Heart right ventricle (tissue), 16 donors: ENCODE results near the gene RFTN1. TPM values are rescaled to one million over a fixed set of nuclear protein-coding genes. Genes with fewer than 3 reads are reported as not detected.

Experiments used
- ATAC-seq, 8 donors: fragments of 200-7000 bp; cut with Tn5 transposase; one replicate each; pipeline ENCODE4 v1.9.1; 2020; ENCODE audit warnings: mild to moderate bottlenecking in 8 of 8, moderate library complexity in 8 of 8, moderate number of reproducible peaks in 1 of 8
- DNase-seq, 2 donors: peaks; one replicate each; pipeline ENCODE4 v3.0.0-alpha.2; 2020
- H3K27ac ChIP-seq, 10 donors: fragments of 200-600 bp; sonication (generic) in 2 of 10; one replicate each; pipeline versions ENCODE4 v1.5.0 to v1.8.0; 2020 to 2022; ENCODE audit warnings: mild to moderate bottlenecking in 3 of 10
- H3K27me3 ChIP-seq, 7 donors: fragments of 200-600 bp; one replicate each; pipeline ENCODE4 v1.8.0; 2021 to 2022; ENCODE audit warnings: mild to moderate bottlenecking in 2 of 7
- H3K36me3 ChIP-seq, 9 donors: fragments of 200-600 bp; sonication (generic) in 1 of 9; one replicate each; pipeline versions ENCODE4 v1.5.0 to v1.8.0; 2020 to 2022; ENCODE audit warnings: mild to moderate bottlenecking in 2 of 9
- H3K4me1 ChIP-seq, 9 donors: fragments of 200-600 bp; sonication (generic) in 1 of 9; one replicate each; pipeline versions ENCODE4 v1.5.0 to v1.8.0; 2020 to 2022; ENCODE audit warnings: mild to moderate bottlenecking in 4 of 9
- H3K4me3 ChIP-seq, 10 donors: fragments of 200-600 bp; sonication (generic) in 2 of 10; one replicate each; pipeline versions ENCODE4 v1.5.0 to v1.8.0; 2020 to 2022; ENCODE audit warnings: mild to moderate bottlenecking in 7 of 10, moderate library complexity in 2 of 10
- H3K9me3 ChIP-seq, 11 donors: fragments of 200-600 bp in 10 of 11; sonication (generic) in 2 of 11; one replicate each; pipeline versions ENCODE4 v1.5.0 to v1.8.0; 2013 to 2022; ENCODE audit warnings: mild to moderate bottlenecking in 2 of 11, control low read depth in 1 of 11, moderate library complexity in 1 of 11
- WGBS, 2 donors: extraction: QIAGEN DNeasy Blood & Tissue Kit; methylation state at CpG; one replicate each; pipeline ENCODE4 v1.1.7; 2013; ENCODE audit warnings: inconsistent platforms in 1 of 2; 5-methylcytosine and 5-hydroxymethylcytosine counted together
- intact Hi-C, 10 donors: fragments of 100-400 bp; cut with DNase I; formaldehyde crosslinking; loops; one replicate each; pipeline versions ENCODE4 v1.11.1 to v1.14.2; 2022
- polyA plus RNA-seq, 2 donors: library from polyadenylated mRNA; stranded (reverse); fragments of 200-250 nt; gene quantifications; one replicate each; pipeline ENCODE4 v1.2.3, GENCODE V29; 2013
- total RNA-seq, 10 donors: library from RNA; stranded (reverse); fragmentation: NEBNext Ultra II Directional in 3 of 10; extraction: Animal tissue kit (Norgen Biotek cat#: 25700) in 3 of 10; gene quantifications; one replicate each; pipeline versions ENCODE4 v1.2.1 to v1.2.4, GENCODE V29; 2021 to 2023
- TF ChIP-seq, protein P1 (sequence below), 9 donors: fragments of 200-600 bp; sonication (generic) in 2 of 9; IDR thresholded peaks; one replicate each; pipeline versions ENCODE4 v1.5.0 to v1.8.0; 2021 to 2022; ENCODE audit warnings: antibody characterized with exemption in 9 of 9, mild to moderate bottlenecking in 5 of 9, moderate library complexity in 1 of 9
- donor health status: Arrhythmogenic right ventricular cardiomyopathy.
- donor health status: ischemic (EF 13 %, LVEDD 7.1; RV severe dilation, severe dysfunction).
- donor health status: healthy with polysubstance abuse.
- donor health status: DM: no; HTN: yes; CAD: no.
- donor health status: DM: no; HTN: no; CAD: no.
- donor health status: ischemic (EF 25% LVEDD 6.9; RV normal size, moderate dysfunction).
- donor health status: ischemic (EF 25% LVEDD 5.7; RV mildly dilated, moderate dysfunction).
- donor health status: healthy.
- donor health status: DM: yes; HTN: yes; CAD: no.
- donor health status: Ischemic cardiomyopathy.
- donor health status: ischemic (EF 35%, LVEDD 5.7; RV mildly dilated, moderate dysfunction).
- donor health status: nonischemic (EF 11% LVEDD 7.7; RV severe dilation, severe dysfunction).
- donor health status: DM: yes; HTN: yes; CAD: no.
- donor health status: PGD.
- donor health status: ischemic (EF 29% LVEDD 5.4; RV normal size, mild dysfunction).
- donor health status: nonischemic (EF 23%, LVEDD 6.1; RV moderate dilation, normal function).

The RFTN1 gene
- total and polyA plus RNA-seq, 12 donors = 17.4 to 32.2 (median 24.0) TPM

- H3K36me3 ChIP-seq = peaks cover 0 to 32% (median 0%) of the 10 kb centered on the region in 9 donors
- no peaks in the 10 kb centered on the region for H3K27me3 ChIP-seq
- peaks cover 26 to 72% (median 64%) of the 10 kb centered on the region in 9 donors for H3K4me1 ChIP-seq
- TF ChIP-seq, protein P1, sequence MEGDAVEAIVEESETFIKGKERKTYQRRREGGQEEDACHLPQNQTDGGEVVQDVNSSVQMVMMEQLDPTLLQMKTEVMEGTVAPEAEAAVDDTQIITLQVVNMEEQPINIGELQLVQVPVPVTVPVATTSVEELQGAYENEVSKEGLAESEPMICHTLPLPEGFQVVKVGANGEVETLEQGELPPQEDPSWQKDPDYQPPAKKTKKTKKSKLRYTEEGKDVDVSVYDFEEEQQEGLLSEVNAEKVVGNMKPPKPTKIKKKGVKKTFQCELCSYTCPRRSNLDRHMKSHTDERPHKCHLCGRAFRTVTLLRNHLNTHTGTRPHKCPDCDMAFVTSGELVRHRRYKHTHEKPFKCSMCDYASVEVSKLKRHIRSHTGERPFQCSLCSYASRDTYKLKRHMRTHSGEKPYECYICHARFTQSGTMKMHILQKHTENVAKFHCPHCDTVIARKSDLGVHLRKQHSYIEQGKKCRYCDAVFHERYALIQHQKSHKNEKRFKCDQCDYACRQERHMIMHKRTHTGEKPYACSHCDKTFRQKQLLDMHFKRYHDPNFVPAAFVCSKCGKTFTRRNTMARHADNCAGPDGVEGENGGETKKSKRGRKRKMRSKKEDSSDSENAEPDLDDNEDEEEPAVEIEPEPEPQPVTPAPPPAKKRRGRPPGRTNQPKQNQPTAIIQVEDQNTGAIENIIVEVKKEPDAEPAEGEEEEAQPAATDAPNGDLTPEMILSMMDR (IDR thresholded peaks at IDR 0.05) = no peak
- DNase-seq = no peak
- intact Hi-C loops = loop anchor here in 6 of 10 donors (5.0 kb wide), 4 partner anchors 230 to 265 kb away; no protein-coding TSS in a partner anchor
- peak overlapping the region in 2 of 10 donors; percentile 15 to 39 for H3K4me3 ChIP-seq
- 44 to 49% methylated on average over 6 of the region's 6 CpGs for WGBS, 2 donors
- ATAC-seq = peak in 6 of 8 donors; percentile 18 to 74 (median 45)
- peak overlapping the region; percentile 41 to 88 (median 70) for H3K27ac ChIP-seq
- no peaks in the 10 kb centered on the region for H3K9me3 ChIP-seq
These were observed 226.6 kb downstream of the RFTN1 start for GRCh38 chr3:16286751-16287543.

- Histone ChIP-seq H3K4me1 (peaks cover 26 to 66% (median 61%) of the 10 kb centered on the region in 9 donors), H3K4me3 (peak overlapping the region in 1 of 10 donors; percentile 39), H3K36me3 (peaks cover 0 to 38% (median 0%) of the 10 kb centered on the region in 9 donors), H3K27ac (peak overlapping the region; percentile 41 to 88 (median 70)), H3K9me3 (no peaks in the 10 kb centered on the region), H3K27me3 (no peaks in the 10 kb centered on the region)
- DNase-seq = no peak
- intact Hi-C loops = loop anchor here in 6 of 10 donors (5.0 kb wide), 4 partner anchors 231 to 266 kb away; no protein-coding TSS in a partner anchor
- WGBS, 2 donors = 90 to 94% methylated on average over 3 of the region's 3 CpGs
- peak in 1 of 8 donors; percentile 21 for ATAC-seq
- TF ChIP-seq, protein P1 (IDR thresholded peaks at IDR 0.05) = no peak
These were observed 227.3 kb downstream of the RFTN1 start for GRCh38 chr3:16286161-16286560.

DNA sequence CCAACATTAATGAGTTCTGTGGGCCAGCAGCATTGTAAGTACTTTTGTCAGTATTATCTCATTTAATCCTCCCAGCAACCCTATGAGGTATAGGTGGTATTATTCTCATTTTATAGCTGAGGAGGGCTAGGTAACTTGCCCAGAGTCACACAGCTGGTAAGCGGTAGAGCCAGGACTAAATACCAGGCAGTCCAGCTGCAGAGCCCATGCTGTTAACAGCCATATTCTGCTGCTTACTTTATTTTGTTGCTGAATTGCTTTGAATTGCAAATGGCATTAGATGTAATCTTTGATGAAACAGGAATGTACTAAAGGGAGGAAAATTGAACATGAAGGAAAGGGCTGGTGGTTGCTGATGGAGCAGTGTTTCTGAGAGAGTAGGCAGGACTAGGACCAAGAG lies 228.9 kb downstream of the RFTN1 start:
- WGBS, 2 donors = 98 to 100% methylated on average over 1 of the region's 1 CpG
- Histone ChIP-seq H3K4me1 (peaks cover 22 to 57% (median 47%) of the 10 kb centered on the region in 9 donors), H3K4me3 (no peak overlapping the region), H3K27ac (peak overlapping the region in 1 of 10 donors; percentile 88), H3K9me3 (no peaks in the 10 kb centered on the region), H3K27me3 (no peaks in the 10 kb centered on the region), H3K36me3 (peaks cover 0 to 36% (median 0%) of the 10 kb centered on the region in 9 donors)
- TF ChIP-seq, protein P1 (IDR thresholded peaks at IDR 0.05) = no peak
- intact Hi-C loops = loop anchor here in 6 of 10 donors (5.0 kb wide), 4 partner anchors 233 to 268 kb away; no protein-coding TSS in a partner anchor
- no peak for ATAC-seq
- DNase-seq = no peak

DNA sequence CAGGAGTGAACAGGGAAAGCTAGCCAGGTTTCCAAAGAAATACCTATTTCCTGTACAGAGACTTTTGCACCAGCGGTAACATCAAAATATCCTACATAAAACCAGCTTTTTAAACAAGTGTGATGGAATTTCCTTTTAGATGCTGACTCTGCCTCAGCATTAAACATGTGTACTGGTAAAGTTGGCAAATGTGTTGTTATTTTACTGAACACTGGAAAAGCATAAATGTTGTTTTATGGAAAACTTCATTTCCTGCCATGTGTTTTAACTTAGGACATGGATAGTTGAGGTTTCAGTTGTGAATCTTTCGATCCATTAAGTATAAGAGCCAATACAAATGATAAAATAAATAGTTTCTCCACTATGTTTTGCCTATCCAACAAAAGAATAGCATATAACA lies 232.8 kb downstream of the RFTN1 start:
- ATAC-seq (no peak), DNase-seq (no peak)
- intact Hi-C loops = no loop called here
- peaks cover under 1 to 42% (median 17%) of the 10 kb centered on the region in 9 donors for H3K4me1 ChIP-seq
- peaks cover 0 to 51% (median 4%) of the 10 kb centered on the region in 9 donors for H3K36me3 ChIP-seq
- no peaks in the 10 kb centered on the region for H3K9me3 ChIP-seq
- H3K27ac ChIP-seq = no peak overlapping the region
- no peak overlapping the region for H3K4me3 ChIP-seq
- H3K27me3 ChIP-seq = no peaks in the 10 kb centered on the region
- TF ChIP-seq, protein P1 (IDR thresholded peaks at IDR 0.05) = no peak
- 79 to 83% methylated on average over 2 of the region's 2 CpGs for WGBS, 2 donors
